KBM-7 (cell line): ENCODE measurements around the gene NOBOX.
A peak's percentile ranks its signal among the peaks of the same experiment; 100 is the strongest.
"Not testable (repeated sequence)": the region's sequence is repeated elsewhere in the genome, so short reads cannot be mapped to it uniquely, and the experiment has no call there.

Experiments
- DNase-seq: peaks from one replicate; pipeline ENCODE4 v3.0.0-alpha.2; 2015
- in situ Hi-C: fragments of 300-500 bp; cut with MboI; formaldehyde crosslinking; loops from 2 replicates; pipeline ENCODE4 v1.14.3; 2020; ENCODE audit warnings: low sequenced_read_pairs, low pct_unique_long_range_greater_than_20kb, mixed read lengths

Gene NOBOX

DNA sequence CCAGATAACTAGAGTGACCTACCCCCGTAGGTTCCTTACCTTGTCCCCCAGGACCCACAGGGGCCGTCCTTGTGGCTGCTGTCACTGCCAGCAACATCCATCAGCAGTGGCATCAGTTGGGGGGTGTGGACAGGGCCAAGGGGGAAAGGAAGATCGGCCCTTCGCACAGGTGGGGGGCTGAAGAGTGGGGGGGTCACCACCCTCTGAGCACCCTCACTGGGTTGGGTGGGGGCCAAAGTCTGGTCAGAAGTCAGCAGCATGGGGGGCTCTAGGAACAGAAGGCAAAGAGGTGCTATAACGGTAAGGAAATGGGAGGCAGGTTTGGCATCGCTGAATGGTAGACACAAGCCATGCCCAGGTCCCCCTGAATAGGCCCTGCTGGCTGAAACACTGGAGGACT is 4.6 kb downstream of the NOBOX start:
- in situ Hi-C loops, result no loop called here
- DNase-seq, result no peak

DNA sequence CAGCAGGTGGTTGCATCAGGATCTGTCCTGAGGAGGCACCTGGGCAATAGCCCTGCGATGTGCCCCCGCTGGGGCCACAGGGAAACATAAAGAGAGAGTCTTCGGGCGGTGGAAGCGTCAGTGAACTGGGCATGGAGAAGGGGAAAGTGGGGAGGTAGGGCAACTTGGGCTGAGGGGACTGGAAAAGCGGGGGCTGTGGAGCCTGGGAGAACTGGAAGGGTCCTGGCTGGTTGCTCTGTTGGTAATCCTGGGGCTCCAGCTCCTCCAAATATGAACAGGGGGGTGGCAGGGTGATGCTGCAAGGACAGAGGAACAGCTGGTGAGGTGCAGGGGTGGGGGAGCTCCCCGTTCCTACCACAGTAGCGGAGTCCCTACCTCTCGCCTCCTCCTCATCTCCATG is 5.2 kb downstream of the NOBOX start:
- DNase-seq, result no peak
- in situ Hi-C loops, result no loop called here

DNA sequence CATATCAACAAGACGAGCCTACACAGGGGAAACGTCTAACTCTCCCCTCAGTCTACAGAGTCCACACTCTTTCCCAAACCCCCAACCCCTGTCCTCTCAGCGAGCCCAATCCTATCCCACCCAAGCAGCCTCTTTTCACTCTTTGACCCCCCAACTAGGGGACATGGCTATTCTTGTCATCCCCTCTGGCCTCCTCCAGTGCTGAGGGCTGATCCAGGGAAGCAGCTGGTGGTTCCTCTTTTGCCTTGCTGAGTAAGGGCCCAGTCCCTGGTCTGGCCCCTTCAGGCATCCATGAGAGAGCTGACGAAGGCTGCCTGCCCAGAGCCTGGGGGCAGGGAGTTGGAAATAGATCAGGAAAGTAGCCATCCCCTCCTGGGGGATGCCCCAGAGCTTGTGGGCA is 6.4 kb downstream of the NOBOX start:
- in situ Hi-C loops, result no loop called here
- peak; percentile 47 for DNase-seq

DNA sequence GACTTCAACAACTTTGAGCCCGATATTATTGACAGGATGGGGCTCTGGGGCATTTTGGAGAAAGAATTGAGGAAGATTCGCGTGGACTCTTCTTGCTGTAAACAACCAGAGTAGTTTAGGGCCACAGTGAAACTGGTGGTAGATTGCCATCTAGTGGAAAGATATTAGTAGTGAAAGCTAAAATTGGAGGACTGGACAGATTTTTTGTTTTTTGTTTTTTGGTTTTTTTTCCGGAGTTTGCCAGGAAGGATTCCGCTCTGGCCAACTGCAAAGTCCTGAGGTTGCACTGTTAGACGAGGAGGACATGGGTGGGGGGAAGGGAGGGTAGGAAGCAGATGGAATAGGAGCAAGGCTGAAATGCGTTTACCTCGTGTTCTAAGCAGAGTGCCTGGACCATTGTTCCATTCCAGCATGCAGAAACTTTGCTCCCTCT is 11.7 kb downstream of the NOBOX start:
- peak; percentile 61 for DNase-seq
- in situ Hi-C loops, result no loop called here

DNA sequence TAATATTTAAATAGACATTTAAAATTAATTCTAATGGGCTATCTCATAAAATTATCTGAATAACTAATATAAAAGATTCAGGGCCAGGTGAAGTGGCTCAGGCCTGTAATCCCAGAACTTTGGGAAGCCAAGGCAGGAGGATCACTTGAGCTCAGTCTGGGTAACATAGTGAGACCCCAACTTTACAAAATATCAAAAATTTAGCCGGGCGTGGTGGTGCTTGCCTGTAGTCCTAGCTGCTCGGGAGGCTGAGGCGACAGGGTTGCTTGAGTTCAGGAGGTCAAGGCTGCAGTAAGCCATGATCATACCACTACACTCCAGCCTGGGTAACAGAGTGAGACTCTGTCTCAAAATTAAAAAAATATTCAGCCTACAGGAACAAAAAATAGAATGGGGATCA is 12.5 kb downstream of the NOBOX start:
- in situ Hi-C loops, result no loop called here
- no peak for DNase-seq

DNA sequence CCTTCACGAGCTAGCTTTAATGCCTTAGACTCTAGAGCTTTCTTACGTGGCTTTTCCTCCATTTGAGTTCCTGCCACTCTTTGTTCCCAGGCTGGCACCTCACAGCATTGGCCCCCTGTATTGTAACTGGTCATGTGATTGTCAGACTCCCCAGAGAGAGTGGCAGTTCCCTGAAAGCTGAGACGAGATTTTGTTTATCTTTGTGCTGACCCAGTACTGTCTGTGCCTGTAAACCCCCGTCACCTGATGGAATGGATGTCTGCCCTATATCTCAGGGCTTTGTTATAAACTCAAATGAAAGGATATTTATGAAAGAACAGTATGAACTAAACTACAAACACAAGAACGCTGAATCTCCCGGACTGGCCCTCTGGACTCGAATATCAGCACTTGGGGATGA is 13.0 kb downstream of the NOBOX start:
- in situ Hi-C loops, result no loop called here
- no peak for DNase-seq

DNA sequence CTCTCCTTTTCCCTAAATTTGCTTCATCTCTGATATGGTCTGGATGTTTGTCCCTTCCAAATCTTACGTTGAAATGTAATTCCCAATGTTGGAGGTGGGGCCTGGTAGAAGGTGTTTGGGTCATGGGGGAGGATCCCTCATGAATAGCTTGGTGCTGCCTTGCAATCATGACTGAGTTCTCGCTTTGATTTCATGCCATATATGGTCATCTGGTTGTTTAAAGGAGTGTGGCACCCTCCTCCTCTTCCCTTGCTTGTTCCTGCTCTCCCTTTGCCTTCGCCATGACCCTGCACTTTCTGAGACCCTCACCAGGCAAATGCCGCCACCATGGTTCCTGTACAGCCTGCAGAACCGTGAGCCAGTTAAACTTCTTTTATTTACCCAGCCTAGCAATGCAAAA is 14.5 kb downstream of the NOBOX start:
- in situ Hi-C loops, result no loop called here
- no peak for DNase-seq

DNA sequence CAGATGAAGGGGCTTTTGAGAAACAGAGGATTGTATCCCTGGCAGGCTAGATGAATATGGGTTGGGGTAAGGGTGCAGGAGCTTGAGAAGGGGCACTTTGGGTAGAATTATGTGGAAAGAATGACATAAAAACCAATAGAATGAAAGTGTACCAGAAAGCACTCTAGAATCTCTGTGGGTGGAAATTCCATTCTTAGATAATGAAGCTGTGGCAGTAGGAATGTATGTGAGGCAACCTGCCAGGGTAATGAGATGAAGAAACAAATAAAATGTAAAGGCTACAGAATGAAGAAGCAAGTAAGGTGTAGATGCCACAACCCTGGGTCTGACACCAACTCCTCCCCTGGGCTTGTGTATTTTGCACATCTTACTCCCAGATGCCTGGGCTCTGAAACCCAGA is 16.8 kb downstream of the NOBOX start:
- in situ Hi-C loops, result no loop called here
- no peak for DNase-seq

DNA sequence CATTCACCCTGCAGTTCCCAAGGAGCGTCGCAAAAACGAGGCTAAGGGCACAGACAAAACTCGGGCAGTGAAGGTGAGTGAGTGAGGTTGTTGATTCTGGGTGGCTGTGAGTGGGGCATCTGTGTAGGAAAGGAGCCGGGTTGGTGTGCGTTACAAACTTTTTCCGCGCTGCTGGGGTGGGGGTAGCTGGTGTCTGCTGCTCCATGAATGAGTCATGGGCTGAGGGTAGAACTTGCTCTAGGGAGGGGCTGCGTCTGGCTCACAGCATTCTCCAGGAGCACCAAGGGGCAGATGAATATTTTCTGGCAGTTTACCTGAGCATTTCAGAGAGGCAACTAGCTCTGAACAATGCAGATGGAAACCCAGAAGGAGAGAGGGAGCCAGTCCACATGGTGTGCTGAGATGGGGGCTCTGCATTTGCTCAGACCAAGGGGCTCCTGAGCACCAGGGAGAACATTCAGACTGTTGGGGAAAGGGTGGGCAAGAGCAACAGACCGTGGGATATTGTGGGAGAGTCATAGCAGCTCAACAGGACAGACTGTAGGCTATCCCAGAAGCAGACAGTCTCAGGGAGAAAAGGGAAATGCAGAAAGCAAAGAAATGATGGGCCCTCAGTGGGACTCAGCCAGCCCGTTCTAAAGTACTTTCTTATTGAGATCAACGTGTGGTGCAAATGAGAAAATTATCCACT is 18.8 kb downstream of the NOBOX start:
- in situ Hi-C loops, result no loop called here
- DNase-seq, result no peak

DNA sequence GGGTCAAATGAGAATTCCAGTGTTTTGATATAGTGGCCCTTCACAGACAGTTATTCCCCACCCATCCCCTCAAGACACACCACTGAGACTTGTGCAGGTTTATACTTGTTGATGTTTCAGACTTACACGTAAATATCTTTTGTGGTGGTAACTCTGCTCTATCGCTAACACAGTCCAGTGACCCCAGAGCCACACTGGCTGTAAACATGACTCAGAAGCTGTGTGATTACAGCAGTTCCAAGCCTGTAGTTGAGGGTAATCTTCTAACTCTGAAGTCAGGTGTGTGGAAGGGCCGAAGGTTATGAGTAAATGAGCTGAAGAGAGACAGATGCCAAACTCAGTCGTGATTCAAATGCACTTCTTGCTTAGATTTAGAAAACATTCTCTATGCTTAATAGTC is 19.4 kb downstream of the NOBOX start:
- in situ Hi-C loops, result no loop called here
- no peak for DNase-seq

DNA sequence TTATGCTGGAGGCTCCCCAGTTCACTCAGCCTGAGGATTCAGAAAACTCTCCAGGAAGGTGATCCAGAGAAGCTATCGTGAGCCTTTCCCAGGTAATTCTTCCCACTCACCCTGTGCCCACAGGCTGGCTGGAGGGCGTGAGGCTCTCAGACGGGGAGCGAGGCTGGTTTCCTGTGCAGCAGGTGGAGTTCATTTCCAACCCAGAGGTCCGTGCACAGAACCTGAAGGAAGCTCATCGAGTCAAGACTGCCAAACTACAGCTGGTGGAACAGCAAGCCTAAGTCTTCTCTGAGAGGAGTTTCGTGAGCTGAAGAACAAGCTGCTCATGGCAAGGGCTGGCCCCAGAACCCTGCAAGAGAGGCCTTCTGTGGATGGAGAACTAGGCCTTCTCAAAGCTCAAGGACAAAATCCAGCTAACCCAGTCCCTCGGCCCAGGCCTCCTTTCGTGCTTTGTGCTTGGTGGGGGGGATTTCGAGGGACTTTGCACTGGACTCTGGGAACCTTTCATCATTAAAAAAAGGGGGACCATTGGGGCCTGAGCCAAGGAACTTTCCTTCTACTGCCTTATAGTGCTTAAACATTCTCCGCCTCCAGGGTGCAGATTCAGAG is 23.6 kb downstream of the NOBOX start:
- no peak for DNase-seq
- in situ Hi-C loops, result no loop called here

DNA sequence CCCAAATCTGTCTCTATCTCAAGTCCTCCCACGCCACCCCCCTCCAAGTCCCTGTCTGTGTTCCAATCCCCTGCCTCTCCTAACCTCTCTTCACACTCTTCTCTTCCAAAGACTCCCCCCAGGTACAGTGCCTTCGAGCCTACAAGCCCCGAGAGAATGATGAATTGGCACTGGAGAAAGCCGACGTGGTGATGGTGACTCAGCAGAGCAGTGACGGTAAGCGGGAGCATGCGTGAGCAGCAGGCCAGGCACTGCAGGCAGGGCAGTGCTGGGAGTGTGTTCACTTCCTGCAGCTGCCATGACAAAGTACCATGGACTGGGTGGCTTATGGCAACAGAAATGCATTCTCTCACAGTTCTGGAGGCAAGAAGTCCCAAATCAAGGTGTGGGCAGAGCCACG is 24.8 kb downstream of the NOBOX start:
- in situ Hi-C loops, result no loop called here
- no peak for DNase-seq

DNA sequence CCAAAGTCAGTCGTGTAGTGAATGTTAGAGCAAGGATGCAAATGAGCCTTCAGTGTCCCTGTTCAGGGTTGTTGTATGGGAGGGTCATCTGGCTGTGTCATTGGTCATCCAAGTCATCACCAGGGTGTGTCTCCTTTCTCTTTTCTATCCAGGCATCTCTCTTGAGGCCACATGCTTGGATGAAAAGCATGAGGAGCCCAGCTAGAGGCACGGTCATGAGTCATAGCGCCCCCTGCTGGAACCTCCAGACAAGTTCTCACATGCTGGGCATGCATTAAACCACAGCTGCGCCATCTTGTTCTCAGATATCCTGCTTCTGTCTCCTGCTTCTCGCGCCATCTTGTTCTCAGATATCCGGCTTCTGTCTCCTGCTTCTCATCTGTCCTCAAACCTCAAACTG is 34.3 kb downstream of the NOBOX start:
- in situ Hi-C loops, DNase-seq: not testable (repeated sequence)

DNA sequence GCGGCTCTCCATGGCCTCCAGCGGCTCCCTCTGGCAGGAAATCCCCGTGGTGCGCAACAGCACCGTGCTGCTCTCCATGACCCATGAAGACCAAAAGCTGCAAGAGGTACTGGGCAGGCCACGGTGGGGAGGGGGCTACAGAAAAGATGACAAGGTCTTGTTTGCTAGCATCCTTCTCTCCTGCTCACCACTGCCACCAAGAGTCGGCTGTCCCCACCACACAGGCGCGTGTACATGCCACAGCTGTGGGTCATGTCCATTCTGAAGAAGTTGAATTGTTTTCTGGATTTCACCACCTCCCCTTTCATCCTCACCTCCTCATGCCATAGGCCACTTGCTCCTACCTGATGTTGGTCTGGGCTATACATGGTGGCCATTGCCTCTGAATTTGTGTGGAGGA is 36.2 kb downstream of the NOBOX start:
- in situ Hi-C loops, DNase-seq: not testable (repeated sequence)

DNA sequence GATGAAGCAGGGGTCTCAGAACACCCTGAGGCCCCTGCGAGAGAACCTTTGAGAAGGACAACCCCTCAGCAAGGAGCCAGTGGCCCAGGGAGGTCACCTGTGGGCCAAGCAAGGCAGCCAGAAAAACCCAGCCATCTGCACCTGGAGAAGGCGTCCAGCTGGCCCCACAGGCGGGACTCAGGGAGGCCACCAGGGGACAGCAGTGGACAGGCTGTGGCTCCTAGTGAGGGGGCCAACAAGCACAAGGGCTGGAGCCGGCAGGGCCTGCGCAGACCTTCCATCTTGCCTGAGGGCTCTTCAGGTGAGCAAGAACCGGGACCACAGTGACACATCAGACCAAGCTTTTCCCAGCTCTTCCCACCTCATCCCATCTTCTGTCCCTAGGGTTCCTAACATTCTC is 38.0 kb downstream of the NOBOX start:
- in situ Hi-C loops, result not testable (repeated sequence)

DNA sequence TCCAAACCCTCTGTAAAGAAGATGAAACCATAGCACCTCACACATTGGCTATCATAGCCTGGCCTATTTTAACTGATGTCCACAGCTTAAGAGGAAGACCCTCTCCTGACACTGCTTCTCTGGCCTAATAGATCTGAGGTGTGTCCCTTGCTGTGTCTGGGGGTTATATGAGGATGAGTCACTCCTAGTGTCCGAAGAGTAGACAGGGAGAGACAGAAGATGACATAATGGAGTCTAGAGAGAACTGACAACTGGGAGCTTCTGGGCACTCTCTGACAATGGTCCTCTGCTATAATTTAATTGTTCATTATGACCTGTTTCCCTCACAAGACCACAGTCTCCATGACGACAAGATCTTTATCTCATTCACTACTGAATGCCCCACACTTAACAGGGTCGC is 41.4 kb downstream of the NOBOX start:
- in situ Hi-C loops, DNase-seq: not testable (repeated sequence)

More for the DNA sequence above, 38.0 kb downstream of the NOBOX start:
- DNase-seq, result not testable (repeated sequence)

DNA sequence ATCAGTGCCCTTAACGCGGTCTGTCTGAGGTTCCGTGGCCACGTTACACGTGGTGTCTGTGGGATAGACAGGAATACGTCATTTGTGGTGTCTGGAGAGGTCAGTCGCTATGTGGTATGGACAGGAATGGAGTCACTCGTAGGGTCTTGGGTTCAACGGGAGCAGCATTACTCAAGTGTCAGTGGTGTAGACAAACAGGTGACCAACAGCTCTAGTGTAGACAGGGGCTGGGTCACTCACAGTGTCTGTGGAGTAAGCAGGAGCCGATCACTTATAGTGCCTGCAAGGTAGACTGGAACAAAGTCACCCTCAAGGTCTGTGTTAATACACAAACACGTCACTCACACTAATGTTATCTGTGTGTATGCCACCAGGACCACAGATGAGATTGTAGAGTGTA is 46.6 kb downstream of the NOBOX start:
- DNase-seq, in situ Hi-C loops: not testable (repeated sequence)

DNA sequence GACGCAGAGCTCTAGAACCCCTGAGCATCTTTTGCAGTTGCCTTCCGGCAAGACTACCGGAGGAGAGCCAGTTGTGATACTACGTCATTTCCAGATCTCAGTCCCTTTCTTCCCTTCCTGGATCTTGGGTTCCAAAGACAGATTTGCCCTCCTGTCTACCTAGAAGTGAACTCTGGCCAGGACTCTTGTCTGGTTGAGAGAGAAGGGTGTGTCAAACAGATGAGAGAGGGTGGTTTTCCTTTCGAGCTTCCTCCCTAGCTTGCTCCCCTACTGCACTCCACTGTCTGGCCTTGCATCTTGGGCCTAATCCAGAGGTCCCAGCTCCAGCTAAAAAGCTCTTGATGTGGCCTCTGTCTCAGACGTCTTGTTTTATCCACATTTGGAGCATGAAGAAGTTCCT is 47.3 kb downstream of the NOBOX start:
- in situ Hi-C loops, DNase-seq: not testable (repeated sequence)

DNA sequence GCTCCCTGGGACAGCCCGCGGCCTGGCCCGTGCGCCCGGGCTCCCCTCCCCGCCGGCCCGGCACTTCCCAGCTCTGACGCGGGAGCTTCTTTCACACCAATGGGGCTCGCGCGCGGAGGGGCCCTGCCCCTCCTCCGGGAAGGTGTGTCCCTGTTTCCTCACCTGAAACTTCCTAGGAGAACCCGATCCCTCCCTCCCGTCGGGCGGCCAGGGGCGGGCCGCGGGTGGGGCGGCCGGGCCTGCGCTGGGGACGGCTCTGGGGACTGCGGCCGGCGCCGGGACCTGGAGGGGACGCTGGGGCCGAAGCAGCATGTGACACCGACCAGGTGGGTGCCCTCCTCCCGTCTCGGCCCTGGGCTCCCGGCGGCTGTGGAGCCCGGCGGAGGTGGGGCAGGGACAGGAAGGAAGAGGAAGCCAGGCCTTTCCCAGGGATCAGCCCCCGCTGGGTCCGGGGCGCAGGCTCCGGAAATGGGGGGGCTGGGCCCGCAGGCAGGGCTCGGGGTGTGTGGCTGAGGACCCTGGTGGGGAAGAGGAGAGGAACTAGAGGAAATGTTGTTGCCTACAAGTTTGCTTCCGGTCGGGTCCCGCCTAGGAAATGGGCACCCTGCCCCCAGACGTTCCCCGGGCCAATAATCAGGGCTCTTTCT is 48.2 kb downstream of the NOBOX start, which contains the start of gene ARHGEF5:
Gene ARHGEF5 (plus strand): TSS at position 227 of the 647 bp plus-strand sequence. CDS start 7,268 bp downstream, outside the sequence.
- DNase-seq, in situ Hi-C loops: not testable (repeated sequence)

DNA sequence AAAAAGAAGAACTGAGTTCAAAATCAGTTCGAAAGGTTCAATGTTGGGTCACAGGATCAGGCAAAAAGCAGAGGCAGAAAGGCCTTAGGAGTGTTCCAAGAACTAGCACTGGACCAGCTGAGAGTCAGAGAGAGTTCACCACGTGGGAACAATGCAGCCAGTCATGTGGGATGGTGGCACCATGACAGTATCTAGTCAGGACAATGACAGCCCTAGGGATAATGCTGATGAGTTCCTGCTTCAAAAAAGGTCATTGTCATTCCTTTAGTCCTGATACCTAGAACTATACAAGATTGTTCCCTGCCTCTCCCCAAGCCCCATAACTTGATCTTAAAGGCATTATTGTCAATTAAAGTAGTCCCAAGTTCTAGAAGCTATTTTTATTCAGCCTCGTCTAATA is 51.8 kb downstream of the NOBOX start:
- in situ Hi-C loops, DNase-seq: not testable (repeated sequence)
